H1 (cell line): ENCODE results near the gene ALG2. TPM values are rescaled to one million over a fixed set of nuclear protein-coding genes. Genes with fewer than 3 reads are reported as not detected.

ENCODE experiments used
- ASH2L ChIP-seq: fragments of 200-600, 300-600 bp; sonication (generic); IDR thresholded peaks from one replicate; pipeline ENCODE4 v1.7.1; 2017; ENCODE audit warnings: low read length
- POLR2AphosphoS5 ChIP-seq: IDR thresholded peaks from 2 replicates; pipeline ENCODE4 v1.6.1; 2011; ENCODE audit warnings: low read depth, low read length
- POU5F1 ChIP-seq: IDR thresholded peaks from 2 replicates; pipeline ENCODE4 v1.6.1; 2011; ENCODE audit warnings: low read depth, mild to moderate bottlenecking, low read length, moderate library complexity
- SP4 ChIP-seq: IDR thresholded peaks from 2 replicates; pipeline ENCODE4 v1.6.1; 2012; ENCODE audit warnings: low read length, inconsistent platforms
- TAF1 ChIP-seq: IDR thresholded peaks from 2 replicates; pipeline ENCODE4 v1.6.1; 2011; ENCODE audit warnings: mild to moderate bottlenecking, low read depth, low read length
- USF2 ChIP-seq: IDR thresholded peaks from 2 replicates; pipeline ENCODE4 v1.6.1; 2011; ENCODE audit warnings: low read length, improper control_type of control experiment
- polyA plus RNA-seq, 7 experiments: library from polyadenylated mRNA; depleted of rRNA in 3 of 7; stranded (reverse) in 5 of 7; unstranded in 2 of 7; fragments of >200 nt in 5 of 7; fragments of 200-250 nt in 2 of 7; gene quantifications; 1 replicate in 5 of 7; 2 replicates in 1 of 7; 4 replicates in 1 of 7; pipeline versions ENCODE4 v1.2.1 to v1.2.3, GENCODE V29; 2011 to 2013; ENCODE audit warnings: missing spikeins in 2 of 7, mixed read lengths in 2 of 7
- total RNA-seq: library from RNA; stranded (reverse); fragmentation: NEBNext Ultra II Directional; extraction: Animal tissue kit (Norgen Biotek cat#: 25700); gene quantifications from 2 replicates; pipeline ENCODE4 v1.2.1, GENCODE V29; 2021

Gene ALG2
- total and polyA plus RNA-seq, 2 of the 8 experiments (the other 6 are each of a cell fraction or from before 2014, with no cell fraction given): 27.1 to 30.7 TPM

- no peak for TF ChIP-seq USF2
- no peak for TF ChIP-seq POU5F1
- TF ChIP-seq POLR2AphosphoS5: no peak
- TF ChIP-seq SP4: no peak
- no peak for TF ChIP-seq ASH2L
- TF ChIP-seq TAF1: no peak
Observed at GRCh38 chr9:99189887-99190596, 31.7 kb downstream of the ALG2 start (continued).
